ENCODE results near the gene VWA5B1. TPM values are rescaled to one million over a fixed set of nuclear protein-coding genes. Genes with fewer than 3 reads are reported as not detected.
A peak's percentile ranks its signal among the peaks of the same experiment; 100 is the strongest.

The VWA5B1 gene
- total RNA-seq, 4 donors from 2014 or later = 0.16 TPM; not detected in 3

DNA sequence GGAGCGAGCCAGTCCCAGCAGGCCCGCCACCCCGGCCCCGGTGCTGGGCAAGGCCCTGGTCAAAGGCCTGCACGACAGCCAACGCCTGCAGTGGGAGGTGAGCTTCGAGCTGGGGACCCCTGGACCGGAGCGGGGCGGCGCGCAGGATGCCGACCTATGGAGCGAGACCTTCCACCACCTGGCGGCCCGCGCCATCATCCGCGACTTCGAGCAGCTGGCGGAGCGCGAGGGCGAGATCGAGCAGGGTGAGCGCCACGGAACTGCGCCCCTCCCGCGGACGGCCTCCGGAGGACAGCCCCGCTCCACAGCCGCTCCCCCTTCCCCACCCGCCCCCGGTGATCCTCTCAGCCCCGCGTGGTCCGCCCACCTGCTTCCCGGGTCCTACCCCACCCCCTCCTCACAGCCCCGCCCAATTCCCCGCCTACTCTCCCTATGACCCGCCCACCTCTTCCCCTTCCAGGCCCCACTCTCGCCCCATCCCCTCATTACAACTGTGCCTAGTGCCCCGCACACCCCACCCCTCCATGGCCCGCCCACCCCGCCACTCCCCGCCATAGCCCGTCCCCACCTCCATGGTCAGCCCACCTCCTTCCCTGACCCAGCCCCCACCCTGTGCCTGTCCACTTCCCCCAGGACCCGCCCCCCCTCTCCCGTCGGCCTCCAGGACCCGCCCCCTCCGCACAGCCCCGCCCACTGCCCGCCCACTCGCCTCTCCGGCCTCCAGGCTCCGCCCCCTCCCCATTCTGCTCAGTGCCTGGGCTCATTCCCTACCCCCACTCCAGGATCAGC lies 52.7 kb downstream of the VWA5B1 start:
- no peaks in the 10 kb centered on the region for H3K9me3 ChIP-seq
- no peak for DNase-seq (ENCODE audit: low spot score in 2 of 2)
- no peak for TF ChIP-seq EP300 (IDR thresholded peaks at IDR 0.05)
- TF ChIP-seq POLR2AphosphoS5 (IDR thresholded peaks at IDR 0.05) = no peak
- no peak for TF ChIP-seq POLR2A (IDR thresholded peaks at IDR 0.05)
- 3% methylated on average over 17 of the region's 59 CpGs for WGBS
- H3K4me1 ChIP-seq = peaks cover 8% of the 10 kb centered on the region
- peaks cover 44% of the 10 kb centered on the region for H3K27me3 ChIP-seq
- H3K36me3 ChIP-seq = no peaks in the 10 kb centered on the region
- peak overlapping the region; percentile 35 for H3K4me3 ChIP-seq
- no peak overlapping the region for H3K27ac ChIP-seq

DNA sequence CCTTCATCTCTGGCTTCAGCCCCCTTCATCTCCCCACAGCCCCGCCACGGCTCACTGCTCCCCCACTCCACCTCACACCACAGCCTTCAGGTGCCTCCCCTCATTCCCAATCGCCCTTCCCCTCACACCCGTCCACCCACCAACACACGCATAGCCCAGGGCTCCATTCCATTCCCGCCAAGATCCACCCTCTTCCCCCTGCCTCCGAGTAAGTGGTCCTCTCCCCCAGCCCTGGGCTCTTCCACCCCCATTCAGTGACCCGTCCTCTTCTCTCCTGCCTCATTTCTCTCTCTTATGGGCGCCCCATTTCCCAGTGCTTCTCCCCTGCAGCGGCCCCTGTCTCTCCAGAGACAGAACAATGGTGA lies 53.2 kb downstream of the VWA5B1 start:
- WGBS = 25% methylated on average over 10 of the region's 10 CpGs
- peaks cover 41% of the 10 kb centered on the region for H3K27me3 ChIP-seq
- no peaks in the 10 kb centered on the region for H3K36me3 ChIP-seq
- no peak for DNase-seq (ENCODE audit: low spot score in 2 of 2)
- no peak overlapping the region for H3K4me3 ChIP-seq
- no peaks in the 10 kb centered on the region for H3K9me3 ChIP-seq
- TF ChIP-seq, protein P1, sequence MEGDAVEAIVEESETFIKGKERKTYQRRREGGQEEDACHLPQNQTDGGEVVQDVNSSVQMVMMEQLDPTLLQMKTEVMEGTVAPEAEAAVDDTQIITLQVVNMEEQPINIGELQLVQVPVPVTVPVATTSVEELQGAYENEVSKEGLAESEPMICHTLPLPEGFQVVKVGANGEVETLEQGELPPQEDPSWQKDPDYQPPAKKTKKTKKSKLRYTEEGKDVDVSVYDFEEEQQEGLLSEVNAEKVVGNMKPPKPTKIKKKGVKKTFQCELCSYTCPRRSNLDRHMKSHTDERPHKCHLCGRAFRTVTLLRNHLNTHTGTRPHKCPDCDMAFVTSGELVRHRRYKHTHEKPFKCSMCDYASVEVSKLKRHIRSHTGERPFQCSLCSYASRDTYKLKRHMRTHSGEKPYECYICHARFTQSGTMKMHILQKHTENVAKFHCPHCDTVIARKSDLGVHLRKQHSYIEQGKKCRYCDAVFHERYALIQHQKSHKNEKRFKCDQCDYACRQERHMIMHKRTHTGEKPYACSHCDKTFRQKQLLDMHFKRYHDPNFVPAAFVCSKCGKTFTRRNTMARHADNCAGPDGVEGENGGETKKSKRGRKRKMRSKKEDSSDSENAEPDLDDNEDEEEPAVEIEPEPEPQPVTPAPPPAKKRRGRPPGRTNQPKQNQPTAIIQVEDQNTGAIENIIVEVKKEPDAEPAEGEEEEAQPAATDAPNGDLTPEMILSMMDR (IDR thresholded peaks at IDR 0.05) = no peak
- TF ChIP-seq POLR2A (IDR thresholded peaks at IDR 0.05) = no peak
- TF ChIP-seq EP300 (IDR thresholded peaks at IDR 0.05) = no peak
- no peak overlapping the region for H3K27ac ChIP-seq
- H3K4me1 ChIP-seq = peaks cover 8% of the 10 kb centered on the region

DNA sequence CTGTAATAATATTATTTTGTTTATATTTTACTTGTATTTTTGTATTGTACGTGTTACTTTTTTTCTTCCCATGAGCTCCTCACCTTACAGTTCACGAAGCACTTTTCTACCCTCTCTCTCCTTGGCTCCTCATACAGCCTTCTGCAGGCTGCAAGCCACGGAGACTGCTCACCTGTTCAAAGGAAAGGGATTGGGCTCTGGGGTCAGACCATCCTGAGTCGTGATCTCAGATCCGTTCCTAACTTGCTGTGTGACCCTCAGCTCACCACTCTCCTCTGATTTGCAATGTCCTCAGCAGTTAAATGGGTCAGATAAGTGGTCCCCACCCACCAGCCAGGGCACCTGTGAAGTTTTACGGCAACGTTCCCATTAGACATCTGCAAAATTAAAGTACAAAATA lies 54.1 kb downstream of the VWA5B1 start:
- Histone ChIP-seq H3K36me3 (no peaks in the 10 kb centered on the region), H3K27me3 (peaks cover 35% of the 10 kb centered on the region), H3K4me3 (no peak overlapping the region), H3K27ac (no peak overlapping the region), H3K9me3 (no peaks in the 10 kb centered on the region), H3K4me1 (peaks cover 8% of the 10 kb centered on the region)
- 67% methylated on average over 7 of the region's 7 CpGs for WGBS
- no peak for TF ChIP-seq POLR2AphosphoS5 (IDR thresholded peaks at IDR 0.05)
- TF ChIP-seq POLR2A (IDR thresholded peaks at IDR 0.05) = no peak
- no peak for TF ChIP-seq EP300 (IDR thresholded peaks at IDR 0.05)
- TF ChIP-seq, protein P1 (IDR thresholded peaks at IDR 0.05) = no peak
- no peak for DNase-seq (ENCODE audit: low spot score in 2 of 2)

DNA sequence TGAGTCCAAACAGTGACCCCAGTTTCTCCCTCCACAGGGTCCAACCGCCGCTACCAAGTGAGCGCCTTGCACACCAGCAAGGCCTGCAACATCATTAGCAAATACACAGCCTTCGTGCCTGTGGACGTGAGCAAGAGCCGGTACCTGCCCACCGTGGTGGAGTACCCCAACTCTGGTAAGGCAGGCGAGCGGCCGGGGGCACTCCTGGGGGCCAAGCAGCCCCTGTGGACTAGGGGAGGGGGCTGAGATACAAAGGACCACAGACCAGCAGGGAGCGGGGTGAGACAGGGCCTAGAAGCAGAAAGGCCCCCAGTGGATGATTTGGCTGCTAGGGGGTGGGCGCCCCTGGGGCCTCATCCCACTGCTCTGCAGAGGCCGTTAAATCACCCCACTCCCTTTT lies 54.7 kb downstream of the VWA5B1 start:
- 74% methylated on average over 12 of the region's 13 CpGs for WGBS
- no peak for DNase-seq (ENCODE audit: low spot score in 2 of 2)
- no peaks in the 10 kb centered on the region for H3K9me3 ChIP-seq
- TF ChIP-seq POLR2AphosphoS5 (IDR thresholded peaks at IDR 0.05) = no peak
- TF ChIP-seq EP300 (IDR thresholded peaks at IDR 0.05) = no peak
- TF ChIP-seq, protein P1 (IDR thresholded peaks at IDR 0.05) = no peak
- no peak for TF ChIP-seq POLR2A (IDR thresholded peaks at IDR 0.05)
- H3K27ac ChIP-seq = no peak overlapping the region
- H3K36me3 ChIP-seq = no peaks in the 10 kb centered on the region
- peaks cover 8% of the 10 kb centered on the region for H3K4me1 ChIP-seq
- H3K27me3 ChIP-seq = peaks cover 33% of the 10 kb centered on the region
- H3K4me3 ChIP-seq = no peak overlapping the region

DNA sequence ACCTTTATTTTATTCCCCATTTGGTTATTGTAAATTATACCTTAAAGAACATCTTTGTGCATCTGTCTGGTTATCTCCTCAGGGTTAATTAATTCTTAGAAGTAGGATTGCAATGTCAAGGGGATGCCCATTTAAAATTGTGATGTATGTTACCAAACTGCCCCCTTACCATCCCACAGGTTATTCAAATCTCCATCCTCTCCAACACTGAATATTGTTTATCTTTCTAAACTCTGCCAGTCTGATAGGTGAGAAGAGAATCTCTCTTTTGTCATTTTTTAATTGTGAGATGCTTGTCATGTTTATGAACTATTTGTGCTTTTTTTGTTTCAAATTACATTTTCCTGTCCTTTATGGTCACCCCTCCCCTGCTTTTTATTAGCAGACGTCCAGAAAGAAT lies 55.8 kb downstream of the VWA5B1 start:
- no peak for DNase-seq (ENCODE audit: low spot score in 2 of 2)
- H3K27me3 ChIP-seq = peaks cover 32% of the 10 kb centered on the region
- TF ChIP-seq, protein P1 (IDR thresholded peaks at IDR 0.05) = no peak
- TF ChIP-seq POLR2AphosphoS5 (IDR thresholded peaks at IDR 0.05) = no peak
- H3K27ac ChIP-seq = no peak overlapping the region
- no peaks in the 10 kb centered on the region for H3K36me3 ChIP-seq
- H3K9me3 ChIP-seq = no peaks in the 10 kb centered on the region
- H3K4me1 ChIP-seq = peaks cover 8% of the 10 kb centered on the region
- 88% methylated on average over 1 of the region's 1 CpG for WGBS
- no peak overlapping the region for H3K4me3 ChIP-seq
